Hematopoietic multipotent progenitor cell treated with erythropoietin and hydrocortisone succinate and interleukin-3 and kit ligand, for 8 days (in vitro differentiated cells): ENCODE data around the gene TCF4.

Experiments
- DNase-seq: peaks from one replicate; pipeline ENCODE4 v3.0.0-alpha.2; 2015

The TCF4 gene

GRCh38 chr18:55337908-55338521 lies 250.0 kb downstream of the TCF4 start:
- no peak for DNase-seq

- DNase-seq, result no peak
Measured at GRCh38 chr18:55337138-55337537, 250.9 kb downstream of the TCF4 start.

GRCh38 chr18:55336438-55337100 lies 251.4 kb downstream of the TCF4 start:
- no peak for DNase-seq

GRCh38 chr18:55334875-55335274 lies 253.1 kb downstream of the TCF4 start:
- no peak for DNase-seq

- no peak for DNase-seq
Measured at GRCh38 chr18:55331301-55331700, 256.7 kb downstream of the TCF4 start.

- DNase-seq, result no peak
Measured at GRCh38 chr18:55328301-55328700, 259.7 kb downstream of the TCF4 start.

GRCh38 chr18:55327454-55327853 lies 260.5 kb downstream of the TCF4 start:
- no peak for DNase-seq

GRCh38 chr18:55326134-55326533 lies 261.9 kb downstream of the TCF4 start:
- DNase-seq, result no peak

- DNase-seq, result no peak
Measured at GRCh38 chr18:55324166-55324565, 263.8 kb downstream of the TCF4 start.

GRCh38 chr18:55323051-55323994 lies 264.7 kb downstream of the TCF4 start:
- DNase-seq, result no peak

- peak; percentile 89 for DNase-seq
Measured at GRCh38 chr18:55322178-55322735, 265.7 kb downstream of the TCF4 start.

GRCh38 chr18:55321265-55322177 lies 266.5 kb downstream of the TCF4 start:
- peak; percentile 80 for DNase-seq

GRCh38 chr18:55320424-55321264 lies 267.3 kb downstream of the TCF4 start:
- no peak for DNase-seq

- no peak for DNase-seq
Measured at GRCh38 chr18:55319459-55320193, 268.4 kb downstream of the TCF4 start.

GRCh38 chr18:55318951-55319441 lies 269.0 kb downstream of the TCF4 start:
- no peak for DNase-seq

- DNase-seq, result no peak
Measured at GRCh38 chr18:55317864-55318263, 270.1 kb downstream of the TCF4 start.

- no peak for DNase-seq
Measured at GRCh38 chr18:55317324-55317723, 270.7 kb downstream of the TCF4 start.

- DNase-seq, result no peak
Measured at GRCh38 chr18:55316486-55317184, 271.4 kb downstream of the TCF4 start.

- DNase-seq, result no peak
Measured at GRCh38 chr18:55314615-55315237, 273.3 kb downstream of the TCF4 start.
